Measurements from ENCODE around the gene SLC25A20. TPM values are rescaled to one million over a fixed set of nuclear protein-coding genes. Genes with fewer than 3 reads are reported as not detected.
A peak's percentile ranks its signal among the peaks of the same experiment; 100 is the strongest.
"Not testable (repeated sequence)": the region's sequence is repeated elsewhere in the genome, so short reads cannot be mapped to it uniquely, and the experiment has no call there.

The SLC25A20 gene
- total RNA-seq, 1 donor from 2014 or later, result 12.2 TPM

DNA sequence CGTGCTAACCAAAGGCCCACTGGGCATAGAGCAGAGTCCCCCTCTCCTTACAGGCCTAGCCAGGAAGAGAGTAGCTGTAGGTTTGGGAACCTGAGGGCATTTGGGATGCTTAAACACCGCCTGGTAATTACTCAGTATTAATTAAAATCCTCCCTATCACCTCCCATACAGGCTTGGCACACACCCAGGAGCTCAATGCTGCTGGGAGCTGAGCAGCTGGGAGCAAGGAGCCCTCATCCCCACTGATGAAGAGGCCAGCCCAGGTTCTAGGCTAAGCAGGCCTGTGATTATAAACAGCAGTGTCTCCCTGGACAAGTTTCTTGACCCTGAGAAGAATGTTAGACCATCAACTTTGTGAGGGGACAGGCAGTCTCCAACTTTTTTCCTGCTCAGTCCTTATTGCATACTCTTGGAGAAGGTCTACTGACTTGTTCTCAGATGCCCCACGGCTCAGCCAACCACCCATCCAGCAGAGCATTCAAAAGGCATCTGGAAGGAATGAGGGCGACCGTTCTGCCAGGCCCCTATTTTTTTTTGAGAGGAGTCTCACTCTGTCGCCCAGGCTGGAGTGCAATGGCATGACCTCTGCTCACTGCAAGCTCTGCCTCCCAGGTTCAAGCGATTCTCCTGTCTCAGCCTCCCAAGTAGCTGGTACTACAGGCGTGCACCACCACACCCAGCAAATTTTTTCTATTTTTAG is 49.7 kb downstream of the SLC25A20 start:
- intact Hi-C loops (cut with DNase I), result no loop called here
- DNase-seq (ENCODE audit: low spot score) (peak; percentile 55), ATAC-seq (no peak)

DNA sequence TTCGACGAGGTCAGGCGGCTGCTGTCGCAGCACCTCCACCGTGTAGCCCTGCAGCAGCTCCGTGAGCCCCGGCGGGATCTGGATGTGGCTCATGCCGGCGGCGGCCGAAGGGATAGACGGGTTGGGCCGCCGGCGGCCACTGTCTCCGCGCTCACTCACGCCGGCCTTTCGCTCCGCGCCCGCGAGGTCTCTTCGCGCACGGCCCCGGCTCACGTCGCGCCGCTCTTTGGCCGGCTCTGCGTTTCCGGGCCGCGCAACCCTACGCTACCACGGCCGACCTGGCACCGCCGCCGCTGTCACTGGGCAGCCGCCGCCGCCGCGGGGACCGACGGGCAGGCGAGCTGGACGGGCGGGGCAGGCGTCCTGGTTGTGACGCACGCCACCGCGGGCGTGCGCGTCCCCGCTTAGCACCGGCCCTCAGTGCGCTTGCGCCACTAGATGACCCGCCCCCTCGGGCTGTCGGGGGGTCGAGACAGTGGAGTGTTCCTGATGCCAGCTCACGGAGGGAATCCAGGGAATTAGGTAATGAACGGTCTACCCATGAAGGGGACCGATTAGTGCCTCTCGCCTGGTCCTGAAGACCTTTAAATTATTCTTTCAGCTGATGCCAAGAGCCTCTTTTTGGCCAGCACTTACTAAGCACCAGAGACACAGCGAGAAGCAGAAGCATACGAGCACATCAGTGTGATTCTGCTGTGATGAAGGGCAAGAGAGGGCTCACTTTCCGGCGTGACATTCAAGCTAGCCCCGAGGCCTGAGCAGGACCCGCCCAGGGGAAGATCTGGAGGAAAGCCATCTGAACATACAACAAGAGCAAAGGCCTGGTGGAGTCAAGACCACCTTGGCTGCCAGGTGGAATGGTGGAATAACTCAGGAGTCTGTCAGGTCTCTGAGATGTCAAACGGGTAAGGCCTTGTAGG is 50.9 kb downstream of the SLC25A20 start, which contains the start of gene PRKAR2A:
PRKAR2A (minus strand) TSS at position 371 of the 920 bp plus-strand sequence; CDS start at position 93, 278 bp downstream.
- DNase-seq (ENCODE audit: low spot score), result peak; percentile 93
- peak; percentile 98 for ATAC-seq
- intact Hi-C loops (cut with DNase I), result no loop called here

DNA sequence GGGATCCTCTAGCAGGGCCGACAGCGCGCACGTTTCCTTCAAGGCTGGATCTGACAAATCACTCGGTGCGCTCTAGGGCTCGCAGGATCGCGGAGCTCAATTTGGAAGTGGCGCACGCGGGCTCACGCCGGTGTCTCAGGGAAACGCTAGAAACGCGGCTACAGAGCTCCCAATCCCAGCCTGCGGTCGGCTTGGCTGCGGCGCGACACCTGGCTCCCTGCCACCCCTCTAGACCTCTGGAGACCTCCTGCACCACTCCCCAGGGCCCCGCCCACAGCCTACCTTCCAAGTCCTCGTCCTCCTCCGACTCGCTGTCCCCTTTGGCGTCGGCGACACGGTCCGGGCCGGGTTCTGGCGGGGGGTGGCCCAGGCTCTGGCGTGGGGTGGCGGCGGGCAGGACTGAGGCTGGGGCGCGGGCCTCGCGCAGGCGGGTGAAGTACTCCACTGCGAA is 51.6 kb downstream of the SLC25A20 start:
- ATAC-seq, result peak; percentile 64
- intact Hi-C loops (cut with DNase I), result no loop called here
- DNase-seq (ENCODE audit: low spot score), result peak; percentile 84

GRCh38 chr3:48845170-48845569 is 53.5 kb downstream of the SLC25A20 start:
- no peak for ATAC-seq
- no peak for DNase-seq (ENCODE audit: low spot score)
- intact Hi-C loops (cut with DNase I), result no loop called here

GRCh38 chr3:48837163-48837562 is 61.5 kb downstream of the SLC25A20 start:
- intact Hi-C loops (cut with DNase I), result no loop called here
- ATAC-seq (no peak), DNase-seq (ENCODE audit: low spot score) (no peak)

DNA sequence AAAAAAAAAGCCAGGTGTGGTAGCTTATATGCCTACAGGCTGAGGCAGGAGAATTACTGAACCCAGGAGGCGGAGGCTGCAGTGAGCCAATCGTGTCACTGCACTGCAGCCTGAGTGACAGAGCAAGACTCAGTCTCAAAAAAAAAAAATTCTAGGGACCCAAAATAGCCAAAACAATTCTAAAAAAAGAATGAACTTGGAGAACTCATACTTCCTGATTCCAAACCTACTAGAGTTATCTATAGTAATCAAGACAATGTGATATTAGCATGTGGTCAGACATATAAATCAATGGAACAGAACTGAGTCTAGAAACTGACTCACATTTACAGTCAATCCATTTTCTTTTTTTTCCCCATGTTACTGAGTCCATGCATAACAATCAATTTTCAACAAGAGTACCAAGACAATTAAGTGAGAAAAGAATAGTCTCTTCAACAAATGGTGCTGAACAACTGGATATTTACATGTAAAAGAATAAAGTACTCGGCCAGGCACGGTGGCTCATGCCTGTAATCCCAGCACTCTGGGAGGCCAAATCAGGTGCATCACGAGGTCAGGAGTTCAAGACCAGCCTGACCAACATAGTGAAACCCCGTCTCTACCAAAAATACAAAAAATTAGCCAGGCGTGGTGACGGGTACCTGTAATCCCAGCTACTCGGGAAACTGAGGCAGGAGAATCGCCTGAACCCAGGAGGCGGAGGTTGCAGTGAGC is 62.9 kb downstream of the SLC25A20 start:
- DNase-seq (ENCODE audit: low spot score) (no peak), ATAC-seq (no peak)
- intact Hi-C loops (cut with DNase I), result no loop called here

- intact Hi-C loops (cut with DNase I), result no loop called here
- DNase-seq (ENCODE audit: low spot score) (no peak), ATAC-seq (peak; percentile 72)
Measured at GRCh38 chr3:48832684-48833083, 66.0 kb downstream of the SLC25A20 start.

- ATAC-seq (no peak), DNase-seq (ENCODE audit: low spot score) (no peak)
- intact Hi-C loops (cut with DNase I), result no loop called here
Measured at GRCh38 chr3:48830715-48831114, 68.0 kb downstream of the SLC25A20 start.

- intact Hi-C loops (cut with DNase I); DNase-seq (ENCODE audit: low spot score); ATAC-seq: not testable (repeated sequence)
Measured at GRCh38 chr3:48829525-48829924, 69.2 kb downstream of the SLC25A20 start.

GRCh38 chr3:48827874-48828273 is 70.8 kb downstream of the SLC25A20 start:
- intact Hi-C loops (cut with DNase I); DNase-seq (ENCODE audit: low spot score); ATAC-seq: not testable (repeated sequence)

DNA sequence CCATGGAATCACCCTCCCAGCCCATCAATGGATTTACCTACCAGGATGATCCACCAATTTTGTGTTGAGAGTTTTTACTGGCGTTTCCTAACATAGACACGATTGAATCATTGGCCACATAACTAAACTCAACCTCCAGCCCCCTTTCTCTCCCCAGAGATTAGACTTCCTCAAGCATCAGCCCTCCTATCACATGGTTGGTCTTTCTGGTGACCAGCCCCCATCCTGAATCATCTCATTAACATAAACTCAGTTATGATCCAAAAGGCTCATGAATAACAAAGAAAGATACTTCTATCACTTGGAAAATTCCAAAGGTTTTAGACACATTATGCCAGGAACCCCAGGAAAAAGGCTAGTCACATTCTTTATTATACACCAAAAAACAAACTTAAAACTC is 72.2 kb downstream of the SLC25A20 start:
- ATAC-seq (no peak), DNase-seq (ENCODE audit: low spot score) (no peak)
- intact Hi-C loops (cut with DNase I), result no loop called here

DNA sequence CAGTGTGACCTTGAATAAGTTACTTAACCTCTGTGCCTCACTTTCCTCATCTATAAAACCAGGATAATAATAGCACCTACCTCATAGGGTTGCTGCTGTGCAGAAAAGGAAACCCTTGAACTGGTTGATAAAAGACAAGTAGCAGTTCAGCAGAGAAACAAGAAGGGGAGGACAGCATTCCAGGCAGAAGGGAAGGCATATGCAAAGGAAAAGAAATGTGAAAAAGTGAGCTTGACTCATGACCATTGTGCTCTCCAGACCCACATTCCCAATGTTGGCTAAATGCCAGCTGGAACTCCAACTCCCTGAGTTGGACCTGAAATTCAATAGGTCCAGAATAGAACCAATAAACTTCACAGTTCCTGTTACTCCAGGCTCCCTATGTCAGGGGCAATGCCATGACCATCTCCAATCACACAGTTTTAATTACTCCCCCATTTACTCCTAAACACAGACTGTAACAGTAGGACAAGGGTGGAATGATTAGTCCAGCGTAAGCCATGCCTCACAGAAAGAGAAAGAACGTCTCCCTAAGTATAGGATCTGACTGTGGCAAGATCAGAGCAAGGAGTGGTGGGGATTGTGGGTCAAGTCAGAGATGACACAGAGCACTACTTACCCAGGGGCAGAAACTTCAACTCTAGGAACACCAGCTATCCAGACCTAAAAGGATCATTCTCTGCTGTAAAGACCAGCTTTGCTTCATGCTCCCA is 77.9 kb downstream of the SLC25A20 start:
- no peak for ATAC-seq
- DNase-seq (ENCODE audit: low spot score), result no peak

DNA sequence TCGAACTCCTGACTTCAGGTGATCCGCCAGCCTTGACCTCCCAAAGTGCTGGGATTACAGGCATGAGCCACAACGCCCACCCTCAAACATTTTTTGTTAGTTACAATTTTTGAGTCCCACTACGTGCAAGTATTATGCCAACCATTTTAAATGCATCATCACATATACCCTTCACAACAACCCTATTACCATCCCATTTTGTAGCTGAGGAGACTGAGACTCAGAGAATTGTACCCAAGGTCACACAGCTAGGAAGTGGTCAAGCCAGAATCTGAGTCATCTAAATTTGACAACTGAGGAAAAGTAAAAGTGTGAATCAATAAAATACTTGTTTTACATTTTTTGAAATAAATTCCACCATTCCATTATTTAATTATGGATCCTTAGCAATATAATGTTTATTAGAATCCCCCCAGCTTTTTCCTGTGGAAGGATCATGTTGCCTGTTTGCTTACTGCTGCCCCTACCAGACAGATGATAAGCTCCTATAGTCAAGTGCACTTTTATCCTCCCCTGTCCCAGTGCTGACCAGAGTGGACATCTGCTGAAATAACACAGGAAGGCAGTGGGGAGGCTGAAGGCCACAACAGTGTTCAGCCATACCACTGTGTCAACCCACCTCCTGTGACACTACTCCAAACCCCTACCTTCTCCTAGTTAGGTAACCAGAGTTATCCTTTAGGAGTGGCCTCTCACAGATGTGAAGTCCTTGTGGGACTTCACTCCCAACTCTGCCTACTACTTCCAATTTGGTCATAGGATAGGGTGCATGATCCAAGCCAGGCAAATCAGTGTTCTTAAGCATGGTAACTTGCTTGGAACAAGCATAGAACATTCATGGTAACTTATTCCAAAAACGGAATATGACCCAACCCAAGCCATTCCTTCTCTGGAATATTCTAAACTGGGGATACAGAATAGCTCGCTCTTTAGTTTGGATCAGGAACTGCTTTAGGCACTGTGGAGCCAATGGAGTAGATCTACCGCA is 79.2 kb downstream of the SLC25A20 start:
- intact Hi-C loops (cut with DNase I), result loop anchor here (5.0 kb wide), 1 partner anchor 653 kb away; the partner anchor contains the start of gene DAG1
- no peak for ATAC-seq
- DNase-seq (ENCODE audit: low spot score), result no peak

More for the DNA sequence above, 77.9 kb downstream of the SLC25A20 start:
- intact Hi-C loops (cut with DNase I), result no loop called here

- intact Hi-C loops (cut with DNase I), result no loop called here
- no peak for ATAC-seq
- DNase-seq (ENCODE audit: low spot score), result no peak
Measured at GRCh38 chr3:48811524-48811923, 87.2 kb downstream of the SLC25A20 start.

All from sciatic nerve (tissue), 2 donors.